G401 (cell line): ENCODE results near the gene TRAFD1. TPM values are rescaled to one million over a fixed set of nuclear protein-coding genes. Genes with fewer than 3 reads are reported as not detected.
"Not testable (repeated sequence)": the region's sequence is repeated elsewhere in the genome, so short reads cannot be mapped to it uniquely, and the experiment has no call there.

Source experiments
- DNase-seq: peaks from one replicate; pipeline ENCODE4 v3.0.0-alpha.2; 2015; ENCODE audit warnings: low spot score
- in situ Hi-C: cut with HindIII; loops from 2 replicates; pipeline ENCODE4 v1.10.0; 2016; ENCODE audit warnings: low sequenced_read_pairs, mixed read lengths
- total RNA-seq: library from RNA; depleted of rRNA; stranded (reverse); fragments of >200 nt; shearing (Covaris generic); gene quantifications from 2 replicates; pipeline ENCODE4 v1.2.3, GENCODE V29; 2014; rRNA removed

The TRAFD1 gene
- 31.8 and 47.3 TPM in 2 replicates for total RNA-seq

DNA sequence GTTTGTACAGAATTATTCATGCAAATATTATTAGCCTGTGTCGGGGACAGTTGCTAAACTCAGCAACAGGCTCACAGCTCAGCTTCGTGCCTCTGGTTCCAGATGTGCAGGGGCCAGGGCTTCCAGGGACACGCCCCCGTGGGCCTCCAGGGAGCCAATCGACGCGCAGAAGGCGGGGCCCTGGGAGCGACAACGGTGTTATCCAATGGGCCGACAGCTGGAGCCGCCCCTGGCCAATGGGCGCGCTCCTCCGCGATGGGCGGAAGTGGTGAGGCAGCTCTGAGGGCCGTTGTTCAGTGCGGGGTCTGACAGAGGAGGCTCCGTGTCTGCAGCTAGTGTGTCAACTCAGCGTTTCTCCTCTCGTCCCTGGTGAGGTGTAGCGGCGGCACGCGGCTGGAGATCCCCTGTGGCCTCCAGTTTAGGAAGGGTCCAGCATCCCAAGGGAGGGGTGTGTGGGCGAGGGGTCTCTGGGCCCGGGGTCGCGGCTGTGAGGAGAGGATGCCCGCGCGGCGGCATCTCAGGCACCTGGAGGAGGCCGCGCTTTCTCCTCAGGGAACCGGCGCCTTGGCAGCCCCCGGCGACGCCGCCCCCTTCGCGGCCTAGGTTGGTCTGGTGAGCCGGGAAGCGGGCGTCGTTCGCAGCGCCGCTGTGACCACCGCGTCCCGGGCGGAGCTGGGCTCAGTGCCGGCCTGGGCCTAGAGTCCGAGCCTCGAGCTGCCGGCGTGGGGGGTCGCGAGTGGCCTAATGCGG, at the start of gene TRAFD1:
TRAFD1 (plus strand) TSS at position 311 of the 750 bp plus-strand sequence. CDS start 4,963 bp downstream, outside the sequence.
- DNase-seq = peak; percentile 95
- in situ Hi-C loops = no loop called here

DNA sequence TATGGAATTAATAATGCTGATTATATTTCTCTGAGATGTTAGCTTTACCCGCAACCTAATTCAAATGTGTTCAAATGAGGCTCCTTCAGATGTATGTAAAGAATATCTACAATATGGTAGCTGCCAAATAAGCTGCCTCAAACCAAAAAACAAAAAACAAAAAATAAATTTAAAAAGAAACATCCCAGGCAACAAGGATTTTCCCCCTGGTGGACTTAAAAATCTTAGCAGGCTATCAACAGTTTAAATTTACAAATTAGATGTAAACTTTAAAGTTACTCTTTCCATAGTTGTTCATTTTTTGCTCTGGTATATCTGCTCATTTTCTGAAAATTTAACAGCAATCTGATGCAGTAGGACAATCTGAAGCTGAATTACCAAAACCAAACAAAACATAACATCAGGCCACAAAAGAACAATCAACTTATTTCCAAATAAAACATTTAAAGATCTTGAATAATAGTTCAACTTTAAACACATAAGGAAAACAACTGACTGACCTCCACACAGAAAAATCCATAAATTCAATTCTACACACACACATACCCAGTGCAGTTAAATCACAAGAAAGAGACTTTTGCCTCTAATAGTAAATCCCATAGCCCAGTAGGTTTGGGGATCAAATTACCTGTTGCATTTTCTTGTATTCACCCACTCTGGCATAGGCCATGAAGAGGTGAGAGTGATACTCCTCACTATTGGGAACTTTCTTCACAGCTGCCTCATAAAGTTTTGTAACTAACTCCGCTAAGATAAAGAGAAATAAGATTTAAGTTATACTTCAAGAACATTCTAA, 38.1 kb upstream of the TRAFD1 start:
- in situ Hi-C loops = no loop called here
- no peak for DNase-seq

GRCh38 chr12:112087851-112088250, 37.5 kb upstream of the TRAFD1 start:
- in situ Hi-C loops = no loop called here
- no peak for DNase-seq

DNA sequence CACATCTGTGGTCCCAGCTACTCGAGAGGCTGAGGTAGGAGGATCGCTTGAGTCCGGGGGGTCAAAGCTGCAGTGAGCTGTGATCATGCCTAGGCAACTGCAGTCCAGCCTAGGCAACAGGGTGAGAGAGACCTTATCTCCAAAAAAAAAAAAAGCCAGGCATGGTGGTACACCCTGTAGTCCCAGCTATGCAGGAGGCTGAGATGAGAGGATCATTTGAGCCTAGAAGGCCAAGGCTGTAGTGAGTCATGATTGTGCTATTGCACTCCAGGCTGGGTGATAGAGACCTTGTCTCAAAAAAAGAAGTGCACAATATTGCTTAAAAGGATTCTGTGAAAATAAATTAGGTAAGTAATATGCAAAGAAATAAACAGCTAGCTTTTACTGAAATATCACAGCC, 33.8 kb upstream of the TRAFD1 start:
- in situ Hi-C loops = no loop called here
- DNase-seq = no peak

GRCh38 chr12:112096070-112096469, 29.3 kb upstream of the TRAFD1 start:
- DNase-seq = no peak
- in situ Hi-C loops = no loop called here

- DNase-seq = no peak
- in situ Hi-C loops = no loop called here
Observed at GRCh38 chr12:112096667-112097066, 28.7 kb upstream of the TRAFD1 start.

- no peak for DNase-seq
- in situ Hi-C loops = no loop called here
Observed at GRCh38 chr12:112097641-112098040, 27.7 kb upstream of the TRAFD1 start.

GRCh38 chr12:112100500-112100899, 24.9 kb upstream of the TRAFD1 start:
- DNase-seq, in situ Hi-C loops: not testable (repeated sequence)

DNA sequence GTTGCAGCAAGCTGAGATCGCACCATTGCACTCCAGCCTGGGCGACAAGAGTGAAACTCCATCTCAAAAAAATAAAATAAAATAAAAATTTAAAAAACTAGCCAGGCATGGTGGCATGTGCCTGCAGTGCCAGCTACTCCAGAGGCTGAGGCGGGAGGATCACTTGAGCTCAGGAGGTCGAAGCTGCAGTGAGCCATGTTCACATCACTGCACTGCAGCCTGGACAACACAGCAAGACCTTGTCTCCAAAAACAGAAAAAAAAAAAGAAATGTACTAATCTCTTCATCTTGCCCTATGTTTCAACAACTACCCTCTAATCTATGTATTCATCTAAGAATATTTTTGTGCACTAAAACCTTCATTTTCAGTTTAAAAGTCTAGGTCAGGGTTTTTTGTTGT, 23.2 kb upstream of the TRAFD1 start:
- in situ Hi-C loops = no loop called here
- DNase-seq = no peak

- DNase-seq, in situ Hi-C loops: not testable (repeated sequence)
Observed at GRCh38 chr12:112102746-112103145, 22.6 kb upstream of the TRAFD1 start.

DNA sequence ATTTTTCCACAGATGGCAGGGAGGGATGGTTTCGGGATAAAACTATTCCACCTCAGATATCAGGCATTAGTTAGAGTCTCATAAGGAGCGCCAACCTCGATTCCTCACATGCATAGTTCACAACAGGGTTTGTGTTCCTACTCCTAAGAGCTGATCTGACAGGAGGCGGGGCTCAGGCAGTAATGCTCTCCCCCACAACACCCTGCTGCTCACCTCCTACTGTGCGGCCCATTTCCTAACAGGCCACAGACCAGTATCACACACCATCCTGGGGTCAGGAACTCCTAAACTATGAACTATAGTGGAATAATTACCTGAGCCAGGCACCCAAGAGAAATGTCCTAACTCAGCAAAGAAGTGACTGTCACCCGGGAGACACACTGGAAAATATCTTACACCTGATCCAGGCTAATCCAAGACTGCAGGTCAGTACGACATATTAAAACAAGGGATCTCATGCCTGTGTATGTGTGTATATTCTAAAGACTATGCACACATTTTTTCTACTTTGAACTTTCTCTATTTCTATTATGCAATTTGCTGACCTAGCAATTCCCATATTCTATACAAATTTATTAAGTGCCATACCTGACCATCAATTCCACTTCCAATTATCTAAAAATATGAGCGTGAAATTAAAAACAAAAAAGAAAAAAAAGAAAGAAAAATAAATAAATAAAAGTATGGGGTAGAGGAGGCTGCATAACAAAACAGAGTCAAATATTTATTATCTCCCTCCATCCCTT, 21.4 kb upstream of the TRAFD1 start:
- in situ Hi-C loops = no loop called here

GRCh38 chr12:112105891-112106290, 19.5 kb upstream of the TRAFD1 start:
- in situ Hi-C loops = no loop called here
- no peak for DNase-seq

More for the DNA sequence above, 21.4 kb upstream of the TRAFD1 start:
- no peak for DNase-seq

- in situ Hi-C loops = no loop called here
- no peak for DNase-seq
Observed at GRCh38 chr12:112107306-112108201, 17.8 kb upstream of the TRAFD1 start.

DNA sequence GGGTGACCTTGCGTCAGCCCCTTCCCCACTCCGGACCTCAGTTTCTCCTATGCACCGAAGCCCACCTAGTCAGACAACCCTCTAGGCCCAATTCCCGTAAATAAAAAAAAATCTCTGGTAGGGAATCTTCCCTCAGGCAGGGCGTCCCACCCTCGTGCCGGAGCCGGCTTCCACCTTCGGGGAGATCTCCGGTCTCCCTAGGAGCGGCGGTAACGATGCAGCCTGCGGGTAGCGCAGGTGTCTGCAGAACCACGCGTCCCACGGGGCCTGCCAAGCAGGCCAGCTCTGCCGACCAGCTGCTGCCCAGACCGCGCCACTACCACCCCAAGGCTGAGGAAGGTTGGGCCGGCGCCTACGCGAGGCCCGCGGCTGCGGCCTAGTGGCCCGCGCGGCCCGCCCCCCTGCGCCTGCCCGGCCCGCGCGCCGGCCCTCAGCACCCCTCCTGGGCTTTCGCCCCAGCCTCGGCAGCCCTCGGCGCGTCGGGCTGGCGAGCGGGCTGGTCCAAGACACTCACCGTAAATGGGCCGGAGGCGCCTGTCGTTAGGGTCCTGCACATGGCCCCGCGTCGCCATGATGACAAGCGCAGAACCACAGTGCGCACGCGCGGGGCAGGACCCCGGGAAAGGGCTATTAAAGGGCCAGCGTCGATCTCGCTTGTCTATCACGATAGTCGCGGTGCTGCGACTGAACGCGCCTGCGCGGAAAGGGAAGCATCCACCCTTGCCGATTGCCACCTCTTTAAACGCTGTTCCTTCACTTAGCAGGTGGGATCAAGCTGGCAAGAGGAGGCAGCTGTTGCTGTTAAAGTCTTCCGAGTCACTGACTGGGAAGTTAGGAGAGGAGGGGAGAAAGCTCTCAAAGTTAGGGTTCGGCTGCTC, 16.9 kb upstream of the TRAFD1 start, which contains the start of gene NAA25:
NAA25 (minus strand) TSS at position 582 of the 878 bp plus-strand sequence; CDS start at position 572, 10 bp downstream.
- peak; percentile 86 for DNase-seq
- in situ Hi-C loops = no loop called here

DNA sequence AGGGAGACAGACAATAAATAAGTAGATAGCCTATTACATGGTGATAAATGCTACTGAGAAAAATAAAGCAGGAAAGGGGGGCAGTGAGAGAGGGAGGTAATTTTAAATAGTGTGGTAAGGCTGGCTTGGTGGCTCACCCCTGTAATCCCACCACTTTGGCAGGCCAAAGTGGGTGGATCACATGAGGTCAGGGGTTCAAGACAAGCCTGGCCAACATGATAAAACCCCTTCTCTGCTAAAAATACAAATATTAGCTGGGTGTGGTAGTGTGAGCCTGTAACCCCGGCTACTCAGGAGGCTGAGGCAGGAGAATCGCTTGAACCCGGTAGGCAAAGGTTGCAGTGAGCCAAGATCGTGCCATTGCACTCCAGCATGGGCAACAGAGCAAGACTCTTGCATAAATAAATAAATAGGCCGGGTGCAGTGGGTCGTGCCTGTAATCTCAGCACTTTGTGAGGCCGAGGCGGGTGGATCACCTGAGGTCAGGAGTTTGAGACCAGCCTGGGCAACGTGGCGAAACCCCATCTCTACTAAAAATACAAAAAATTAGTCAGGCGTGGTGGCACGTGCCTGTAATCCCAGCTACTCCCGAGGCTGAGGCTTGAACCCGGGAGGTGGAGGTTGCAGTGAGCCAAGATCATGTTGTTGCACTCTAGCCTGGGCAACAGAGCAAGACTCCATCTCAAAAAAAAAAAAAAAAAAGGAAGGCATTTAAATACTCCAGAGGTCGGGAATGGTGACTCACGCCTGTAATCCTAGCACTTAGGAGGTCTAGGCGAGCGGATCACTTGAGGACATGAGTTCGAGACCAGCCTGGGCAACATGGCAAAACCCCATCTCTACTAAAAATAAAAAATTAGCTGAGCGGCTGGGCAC, 14.3 kb upstream of the TRAFD1 start:
- DNase-seq, in situ Hi-C loops: not testable (repeated sequence)

DNA sequence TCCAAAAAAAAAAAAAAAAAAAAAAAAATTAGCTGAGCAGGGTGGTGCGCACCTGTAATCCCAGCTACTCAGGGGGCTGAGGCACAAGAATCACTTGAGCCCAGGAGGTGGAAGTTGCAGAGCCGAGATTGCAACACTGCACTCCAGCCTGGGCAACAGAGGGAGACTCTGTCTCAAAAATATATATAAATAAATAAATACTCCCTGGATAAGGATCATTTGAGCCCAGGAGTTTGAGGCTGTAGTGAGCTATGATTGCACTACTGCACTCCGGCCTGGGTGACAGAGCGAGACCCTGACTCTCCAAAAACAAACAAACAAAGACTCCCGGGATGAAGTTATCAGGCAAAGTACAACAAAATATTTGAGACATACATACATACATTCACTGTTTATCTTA, 13.4 kb upstream of the TRAFD1 start:
- no peak for DNase-seq
- in situ Hi-C loops = no loop called here
